DOHH2 (cell line): ENCODE measurements around the gene GATA6.

Experiments
- H3F3A ChIP-seq: fragments of 200-600 bp; sonication (generic), shearing (Covaris generic); 2 replicates; pipeline ENCODE4 v1.6.0; 2016; ENCODE audit warnings: antibody characterized with exemption, mild to moderate bottlenecking; ENCODE audit not compliant: control insufficient read depth, insufficient read depth
- H3K27ac ChIP-seq: fragments of 200-600 bp; sonication (generic); 2 replicates; pipeline ENCODE4 v1.5.1; 2014; ENCODE audit warnings: low read depth, mild to moderate bottlenecking, low read length, moderate library complexity
- H3K27me3 ChIP-seq: fragments of 200-600 bp; sonication (generic); 2 replicates; pipeline ENCODE4 v1.6.1; 2014; ENCODE audit warnings: mild to moderate bottlenecking, low read length, mixed read lengths; ENCODE audit not compliant: control insufficient read depth
- H3K36me3 ChIP-seq: fragments of 200-600 bp; sonication (generic); 2 replicates; pipeline ENCODE4 v1.6.1; 2014; ENCODE audit warnings: mild to moderate bottlenecking, low read length, moderate library complexity, mixed read lengths; ENCODE audit not compliant: control insufficient read depth
- H3K4me1 ChIP-seq: fragments of 200-600 bp; sonication (generic); 2 replicates; pipeline ENCODE4 v1.6.1; 2014; ENCODE audit warnings: mild to moderate bottlenecking, low read length, mixed read lengths; ENCODE audit not compliant: control insufficient read depth
- H3K4me2 ChIP-seq: fragments of 200-600 bp; sonication (generic); 2 replicates; pipeline ENCODE4 v1.6.0; 2014; ENCODE audit warnings: mild to moderate bottlenecking, low read length, moderate library complexity
- H3K4me3 ChIP-seq: fragments of 200-600 bp; sonication (generic); 2 replicates; pipeline ENCODE4 v1.5.1; 2014; ENCODE audit warnings: mild to moderate bottlenecking, low read length, mixed read lengths
- H3K79me2 ChIP-seq: fragments of 200-600 bp; sonication (generic); 2 replicates; pipeline ENCODE4 v1.6.1; 2014; ENCODE audit warnings: mild to moderate bottlenecking, low read length, mixed read lengths; ENCODE audit not compliant: control insufficient read depth
- H3K9me2 ChIP-seq: fragments of 200-600 bp; sonication (generic); replicated peaks from 2 replicates; pipeline ENCODE4 v1.6.1; 2014; ENCODE audit warnings: mild to moderate bottlenecking, low read length, mixed read lengths; ENCODE audit not compliant: control insufficient read depth
- H3K9me3 ChIP-seq: fragments of 200-600 bp; sonication (generic); 2 replicates; pipeline ENCODE4 v1.6.1; 2014; ENCODE audit warnings: antibody characterized with exemption, low read length, mixed read lengths; ENCODE audit not compliant: control insufficient read depth, insufficient read depth
- H4K20me1 ChIP-seq: fragments of 200-600 bp; sonication (generic); 2 replicates; pipeline ENCODE4 v1.6.0; 2014; ENCODE audit warnings: low read depth, mild to moderate bottlenecking, antibody characterized with exemption, low read length, moderate library complexity; ENCODE audit not compliant: control insufficient read depth, insufficient read depth
- CTCF ChIP-seq: fragments of 200-600 bp; sonication (generic); IDR thresholded peaks from one replicate; pipeline ENCODE4 v1.5.1; 2014; ENCODE audit warnings: antibody characterized with exemption, mild to moderate bottlenecking, low read depth, low read length; ENCODE audit not compliant: poor library complexity, severe bottlenecking
- EZH2phosphoT487 ChIP-seq: fragments of 200-600 bp; sonication (generic); IDR thresholded peaks from 2 replicates; pipeline ENCODE4 v1.6.1; 2017; ENCODE audit warnings: borderline replicate concordance, mild to moderate bottlenecking, antibody characterized with exemption, low read length, moderate library complexity, mixed read lengths

Gene GATA6

GRCh38 chr18:22173221-22173927 lies 4.0 kb downstream of the GATA6 start:
- no peak overlapping the region for H3K27ac ChIP-seq
- no peaks in the 10 kb centered on the region for H3K36me3 ChIP-seq
- no peak overlapping the region for H3K4me2 ChIP-seq
- H3K79me2 ChIP-seq: no peaks in the 10 kb centered on the region
- no peaks in the 10 kb centered on the region for H3K9me2 ChIP-seq
- peaks cover 13% of the 10 kb centered on the region; the same call in 1 of the 2 replicates for H3K9me3 ChIP-seq
- TF ChIP-seq EZH2phosphoT487: no peak
- TF ChIP-seq CTCF: no peak
- no peaks in the 10 kb centered on the region for H4K20me1 ChIP-seq
- no peaks in the 10 kb centered on the region for H3K4me1 ChIP-seq
- no peak overlapping the region for H3K4me3 ChIP-seq
- H3K27me3 ChIP-seq: no peaks in the 10 kb centered on the region
- H3F3A ChIP-seq: no peaks in the 10 kb centered on the region

GRCh38 chr18:22173928-22174301 lies 4.5 kb downstream of the GATA6 start:
- no peaks in the 10 kb centered on the region for H3K4me1 ChIP-seq
- H3K4me2 ChIP-seq: no peak overlapping the region
- no peak for TF ChIP-seq EZH2phosphoT487
- TF ChIP-seq CTCF: no peak
- no peaks in the 10 kb centered on the region for H3K79me2 ChIP-seq
- H3K27ac ChIP-seq: no peak overlapping the region
- H3F3A ChIP-seq: no peaks in the 10 kb centered on the region
- H3K9me2 ChIP-seq: no peaks in the 10 kb centered on the region
- no peaks in the 10 kb centered on the region for H3K36me3 ChIP-seq
- no peak overlapping the region for H3K4me3 ChIP-seq
- H4K20me1 ChIP-seq: no peaks in the 10 kb centered on the region
- peaks cover 10% of the 10 kb centered on the region; the same call in 1 of the 2 replicates for H3K9me3 ChIP-seq
- no peaks in the 10 kb centered on the region for H3K27me3 ChIP-seq

- H3K27me3 ChIP-seq: no peaks in the 10 kb centered on the region; the same call in 1 of the 2 replicates
- H3K79me2 ChIP-seq: no peaks in the 10 kb centered on the region
- H3K4me2 ChIP-seq: no peak overlapping the region
- no peaks in the 10 kb centered on the region for H4K20me1 ChIP-seq
- H3K9me2 ChIP-seq: no peaks in the 10 kb centered on the region
- H3K9me3 ChIP-seq: peaks cover 10% of the 10 kb centered on the region; the same call in 1 of the 2 replicates
- H3K36me3 ChIP-seq: no peaks in the 10 kb centered on the region
- no peaks in the 10 kb centered on the region for H3K4me1 ChIP-seq
- TF ChIP-seq CTCF (no peak), EZH2phosphoT487 (no peak)
- H3F3A ChIP-seq: no peaks in the 10 kb centered on the region
- no peak overlapping the region for H3K4me3 ChIP-seq
- no peak overlapping the region for H3K27ac ChIP-seq
Measured at GRCh38 chr18:22174341-22175145, 5.2 kb downstream of the GATA6 start.
